WTC11 (cell line): Measurements from ENCODE around the gene DCXR. TPM values are rescaled to one million over a fixed set of nuclear protein-coding genes. Genes with fewer than 3 reads are reported as not detected.
A peak's percentile ranks its signal among the peaks of the same experiment; 100 is the strongest.

Experiments used
- ATAC-seq: fragments of 200-7000 bp; cut with Tn5 transposase; 2 replicates; pipeline ENCODE4 v1.10.0; 2021; ENCODE audit warnings: mild to moderate bottlenecking, moderate library complexity
- CTCF ChIA-PET: fragments of 300-600 bp; sonication (Branson Sonifier 250); formaldehyde crosslinking; loops from one replicate; lab custom pipeline; 2021; ENCODE audit warnings: antibody characterized with exemption; lab: Charles Lee
- POLR2A ChIA-PET: fragments of 350-600 bp; sonication (Branson Sonifier 250); formaldehyde crosslinking; loops from one replicate; lab custom pipeline; 2021; ENCODE audit warnings: antibody characterized with exemption; lab: Charles Lee
- DNase-seq: peaks from one replicate; pipeline ENCODE4 v3.0.0; 2021; ENCODE audit warnings: low spot score
- H3K27ac Mint-ChIP-seq: 2 replicates; pipeline ENCODE4 v1.8.0; 2021; ENCODE audit warnings: mixed read lengths
- H3K27me3 Mint-ChIP-seq: 2 replicates; pipeline ENCODE4 v1.8.0; 2021; ENCODE audit warnings: low read depth, mild to moderate bottlenecking, moderate library complexity, mixed read lengths
- H3K36me3 Mint-ChIP-seq: 2 replicates; pipeline ENCODE4 v1.8.0; 2021; ENCODE audit warnings: mixed read lengths
- H3K4me1 Mint-ChIP-seq: 2 replicates; pipeline ENCODE4 v1.8.0; 2022; ENCODE audit warnings: mixed read lengths
- H3K4me3 Mint-ChIP-seq: 2 replicates; pipeline ENCODE4 v1.8.0; 2021; ENCODE audit warnings: mild to moderate bottlenecking, moderate library complexity, mixed read lengths
- H3K9me3 Mint-ChIP-seq: 2 replicates; pipeline ENCODE4 v1.8.0; 2021; ENCODE audit warnings: mixed read lengths
- AR ChIP-seq: fragments of 250-450 bp; sonication (Bioruptor Pico); IDR thresholded peaks from 2 replicates; pipeline ENCODE4 v1.9.0; 2021; ENCODE audit warnings: mild to moderate bottlenecking
- ELF4 ChIP-seq: sonication (generic); formaldehyde crosslinking; IDR thresholded peaks from 2 replicates; pipeline ENCODE4 v1.8.1; 2022; ENCODE audit warnings: low read depth, mild to moderate bottlenecking, moderate library complexity, missing genetic modification reagents
- FOXP1 ChIP-seq: sonication (generic); formaldehyde crosslinking; IDR thresholded peaks from 2 replicates; pipeline ENCODE4 v1.8.0; 2022; ENCODE audit warnings: missing genetic modification reagents, mild to moderate bottlenecking, moderate library complexity, borderline replicate concordance
- FOXP4 ChIP-seq: sonication (generic); formaldehyde crosslinking; IDR thresholded peaks from 2 replicates; pipeline ENCODE4 v1.8.0; 2022; ENCODE audit warnings: mild to moderate bottlenecking, missing genetic modification reagents
- HMGA2 ChIP-seq: fragments of 250-450 bp; sonication (Bioruptor Pico); IDR thresholded peaks from 2 replicates; pipeline ENCODE4 v1.4.0; 2021; ENCODE audit warnings: mild to moderate bottlenecking, moderate library complexity
- HMGXB4 ChIP-seq: sonication (generic); formaldehyde crosslinking; IDR thresholded peaks from 2 replicates; pipeline ENCODE4 v1.8.1; 2023; ENCODE audit warnings: mild to moderate bottlenecking, moderate library complexity, missing genetic modification reagents
- JAZF1 ChIP-seq: fragments of 250-450 bp; sonication (Bioruptor Pico); IDR thresholded peaks from 2 replicates; pipeline ENCODE4 v1.9.0; 2021; ENCODE audit warnings: moderate library complexity, mild to moderate bottlenecking, inconsistent platforms
- MAX ChIP-seq: sonication (generic); formaldehyde crosslinking; IDR thresholded peaks from 2 replicates; pipeline ENCODE4 v1.8.0; 2022; ENCODE audit warnings: mild to moderate bottlenecking, missing genetic modification reagents
- NFATC4 ChIP-seq: fragments of 250-450 bp; sonication (Bioruptor Pico); IDR thresholded peaks from 2 replicates; pipeline ENCODE4 v1.9.0; 2021; ENCODE audit warnings: mild to moderate bottlenecking
- OVOL2 ChIP-seq: fragments of 250-450 bp; sonication (Bioruptor Pico); IDR thresholded peaks from 2 replicates; pipeline ENCODE4 v1.9.0; 2021; ENCODE audit warnings: mild to moderate bottlenecking, borderline replicate concordance
- RORB ChIP-seq: fragments of 250-450 bp; sonication (Bioruptor Pico); IDR thresholded peaks from 2 replicates; pipeline ENCODE4 v1.9.0; 2021; ENCODE audit warnings: mild to moderate bottlenecking
- SOX15 ChIP-seq: fragments of 250-450 bp; sonication (Bioruptor Pico); IDR thresholded peaks from 2 replicates; pipeline ENCODE4 v1.9.0; 2021; ENCODE audit warnings: mild to moderate bottlenecking
- SP1 ChIP-seq: sonication (generic); formaldehyde crosslinking; conservative IDR thresholded peaks from 2 replicates; pipeline ENCODE4 v1.8.1; 2022; ENCODE audit warnings: missing genetic modification reagents
- TEAD4 ChIP-seq: sonication (generic); formaldehyde crosslinking; IDR thresholded peaks from 2 replicates; pipeline ENCODE4 v1.8.0; 2022; ENCODE audit warnings: mild to moderate bottlenecking, missing genetic modification reagents
- ZBTB43 ChIP-seq: sonication (generic); formaldehyde crosslinking; IDR thresholded peaks from 2 replicates; pipeline ENCODE4 v1.8.1; 2023; ENCODE audit warnings: mild to moderate bottlenecking, missing genetic modification reagents
- ZMAT4 ChIP-seq: fragments of 250-450 bp; sonication (Bioruptor Pico); IDR thresholded peaks from 2 replicates; pipeline ENCODE4 v1.9.0; 2021; ENCODE audit warnings: mild to moderate bottlenecking
- ZNF219 ChIP-seq: sonication (generic); formaldehyde crosslinking; IDR thresholded peaks from 2 replicates; pipeline ENCODE4 v1.8.0; 2023; ENCODE audit warnings: missing genetic modification reagents, mild to moderate bottlenecking, borderline replicate concordance
- ZNF317 ChIP-seq: sonication (generic); formaldehyde crosslinking; IDR thresholded peaks from 2 replicates; pipeline ENCODE4 v1.8.1; 2023; ENCODE audit warnings: low read depth, mild to moderate bottlenecking, moderate library complexity, missing genetic modification reagents, borderline replicate concordance
- ZNF425 ChIP-seq: fragments of 250-450 bp; sonication (Bioruptor Pico); conservative IDR thresholded peaks from 2 replicates; pipeline ENCODE4 v1.9.0; 2021; ENCODE audit warnings: mild to moderate bottlenecking
- total RNA-seq: library from RNA; stranded (reverse); gene quantifications from 3 replicates; pipeline ENCODE4 v1.2.3, GENCODE V29; 2021

DCXR gene
- total RNA-seq, 1 experiment from 2014 or later: 130 TPM

- TF ChIP-seq ZBTB43 (CRISPR knock-in tag) (no peak), SOX15 (CRISPR knock-in tag) (no peak), NFATC4 (CRISPR knock-in tag) (no peak), ZNF425 (CRISPR knock-in tag) (no peak), SP1 (CRISPR knock-in tag) (no peak), MAX (CRISPR knock-in tag) (no peak), JAZF1 (CRISPR knock-in tag) (no peak), TEAD4 (CRISPR knock-in tag) (no peak), FOXP1 (CRISPR knock-in tag) (no peak), ZNF317 (no peak), ELF4 (CRISPR knock-in tag) (no peak), HMGA2 (CRISPR knock-in tag) (no peak), ZNF219 (no peak), ZMAT4 (CRISPR knock-in tag) (no peak), HMGXB4 (no peak)
- Mint-ChIP-seq H3K9me3 (no peaks in the 10 kb centered on the region), H3K4me1 (peaks cover 31% of the 10 kb centered on the region), H3K36me3 (0 out of 2 replicates have a peak, but pooled peaks cover 6% of the 10 kb centered on the region), H3K27me3 (peaks cover 10% of the 10 kb centered on the region), H3K4me3 (peak overlapping the region; percentile 75), H3K27ac (no peak overlapping the region)
- POLR2A ChIA-PET: interaction anchor here (1.4 kb wide), 1 partner anchor 15 kb away, joined by 6 read pairs; the partner anchor contains the start of genes GPS1 and RFNG
- DNase-seq: no peak
- CTCF ChIA-PET: interaction anchor here (1.0 to 1.5 kb wide), 2 partner anchors 45 to 117 kb away, joined by 3 read pairs; no protein-coding TSS in a partner anchor
- no peak for ATAC-seq
These were observed 834 bp downstream of the DCXR start for GRCh38 chr17:82036634-82037091.

- POLR2A ChIA-PET: no interaction called here
- Mint-ChIP-seq H3K9me3 (no peaks in the 10 kb centered on the region), H3K4me3 (peak overlapping the region; percentile 75), H3K27ac (no peak overlapping the region), H3K27me3 (peaks cover 10% of the 10 kb centered on the region)
- no peak for DNase-seq
- no peak for TF ChIP-seq RORB (CRISPR knock-in tag)
- no peak for TF ChIP-seq FOXP4 (CRISPR knock-in tag)
- TF ChIP-seq OVOL2 (CRISPR knock-in tag): no peak
- no peak for TF ChIP-seq AR
- TF ChIP-seq, all 79 proteins: peak for 0
- H3K36me3 Mint-ChIP-seq: 0 out of 2 replicates have a peak, but pooled peaks cover 6% of the 10 kb centered on the region
- peaks cover 25% of the 10 kb centered on the region for H3K4me1 Mint-ChIP-seq
- CTCF ChIA-PET: interaction anchor here (1.0 to 1.4 kb wide), 3 partner anchors 13 to 118 kb away, joined by 3 to 5 read pairs (median 3); partner anchors contain the start of genes CENPX and LRRC45
- no peak for ATAC-seq
These were observed 1.4 kb downstream of the DCXR start for GRCh38 chr17:82035956-82036633.
